ENCODE measurements around the gene FAM237A. TPM values are rescaled to one million over a fixed set of nuclear protein-coding genes. Genes with fewer than 3 reads are reported as not detected.
A peak's percentile ranks its signal among the peaks of the same experiment; 100 is the strongest.

The FAM237A gene
- total and polyA plus RNA-seq, 2 experiments from 2014 or later, result not detected

DNA sequence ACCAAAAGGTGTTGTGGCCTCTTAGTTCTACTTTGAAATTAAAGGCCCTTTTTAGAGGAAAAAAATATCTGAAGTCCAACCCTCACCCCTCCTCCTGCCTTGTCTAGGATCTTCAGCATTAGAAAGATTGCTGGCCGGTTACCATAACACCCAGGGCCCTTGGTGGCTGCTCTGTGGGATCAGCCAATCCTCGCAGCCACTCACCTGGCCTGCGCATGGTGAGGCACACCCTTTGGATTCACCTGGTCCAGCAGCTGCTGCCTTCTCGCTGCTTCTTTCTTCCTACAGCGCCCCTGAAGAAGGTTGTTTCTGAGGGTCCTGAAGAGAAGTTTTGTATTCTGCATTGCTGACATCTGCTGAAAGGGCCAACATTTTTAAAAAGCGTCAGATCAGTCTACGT is 50.7 kb downstream of the FAM237A start:
- Histone ChIP-seq H3K36me3 (ENCODE audit: insufficient read depth) (no peaks in the 10 kb centered on the region), H4K20me1 (replicated peaks; ENCODE audit: insufficient read depth) (no peaks in the 10 kb centered on the region)
- no peaks in the 10 kb centered on the region for H3K9me3 Mint-ChIP-seq

DNA sequence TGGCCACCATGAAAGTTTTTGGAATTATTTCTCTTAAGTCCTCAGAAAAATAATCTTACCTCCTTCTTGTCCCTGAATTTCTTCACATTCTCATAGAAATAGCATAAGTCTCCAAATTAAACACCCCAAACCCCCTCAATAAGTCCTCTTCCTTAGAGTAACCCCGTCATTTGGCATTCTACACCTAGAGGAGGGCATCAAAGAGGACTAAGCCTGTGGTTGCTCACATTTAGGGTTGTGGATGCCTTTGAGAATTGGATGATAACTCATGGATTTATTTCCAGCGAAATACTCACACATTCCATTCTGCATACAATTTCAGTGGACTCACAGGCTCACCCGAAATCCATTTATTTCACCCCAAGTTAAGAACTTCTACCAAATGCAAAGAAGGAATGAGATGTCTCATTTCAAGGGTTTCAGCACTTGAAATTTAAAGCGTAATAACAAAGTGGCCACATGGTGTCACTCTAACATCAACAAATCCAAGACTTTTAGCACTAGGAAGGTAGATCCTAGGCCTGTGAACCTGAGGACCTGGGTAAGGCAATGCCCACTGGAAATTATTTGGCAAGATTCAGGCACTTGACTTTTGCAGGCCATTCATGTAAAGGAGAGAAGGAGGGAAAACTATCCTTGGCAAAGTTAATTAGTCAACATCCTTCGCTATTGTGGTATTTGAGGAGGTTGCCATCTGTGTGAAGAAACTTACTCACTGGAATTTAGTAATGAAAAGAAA is 51.3 kb downstream of the FAM237A start:
- H2AFZ ChIP-seq, result no peak overlapping the region
- no peaks in the 10 kb centered on the region for H3K9me2 ChIP-seq (ENCODE audit: insufficient read depth)
- no peaks in the 10 kb centered on the region for H3K79me2 ChIP-seq (replicated peaks; ENCODE audit: insufficient read depth)
- no peak overlapping the region for H3K27ac ChIP-seq (ENCODE audit: low read depth)
- Mint-ChIP-seq H3K27ac (no peak overlapping the region), H3K27me3 (ENCODE audit: insufficient read depth, low read depth, poor library complexity) (no peaks in the 10 kb centered on the region), H3K4me1 (no peaks in the 10 kb centered on the region), H3K9me3 (no peaks in the 10 kb centered on the region), H3K36me3 (ENCODE audit: low read depth) (no peaks in the 10 kb centered on the region), H3K4me3 (no peak overlapping the region)
- H3K4me3 ChIP-seq, result no peak overlapping the region
- no peaks in the 10 kb centered on the region for H3K27me3 ChIP-seq (ENCODE audit: insufficient read depth)
- H4K20me1 ChIP-seq (replicated peaks; ENCODE audit: insufficient read depth), result no peaks in the 10 kb centered on the region
- H3F3A ChIP-seq (replicated peaks; ENCODE audit: low read depth), result no peaks in the 10 kb centered on the region
- peak; percentile 93 for ATAC-seq
- H3K36me3 ChIP-seq (ENCODE audit: insufficient read depth), result no peaks in the 10 kb centered on the region
- DNase-seq (ENCODE audit: low spot score), result peak; percentile 88
- no peak overlapping the region for H3K4me2 ChIP-seq
- H3K4me1 ChIP-seq (ENCODE audit: insufficient read depth), result no peaks in the 10 kb centered on the region
- TF ChIP-seq EZH2 (IDR thresholded peaks at IDR 0.05; ENCODE audit: low read depth, unreplicated experiment), result no peak
- TF ChIP-seq, protein P1, sequence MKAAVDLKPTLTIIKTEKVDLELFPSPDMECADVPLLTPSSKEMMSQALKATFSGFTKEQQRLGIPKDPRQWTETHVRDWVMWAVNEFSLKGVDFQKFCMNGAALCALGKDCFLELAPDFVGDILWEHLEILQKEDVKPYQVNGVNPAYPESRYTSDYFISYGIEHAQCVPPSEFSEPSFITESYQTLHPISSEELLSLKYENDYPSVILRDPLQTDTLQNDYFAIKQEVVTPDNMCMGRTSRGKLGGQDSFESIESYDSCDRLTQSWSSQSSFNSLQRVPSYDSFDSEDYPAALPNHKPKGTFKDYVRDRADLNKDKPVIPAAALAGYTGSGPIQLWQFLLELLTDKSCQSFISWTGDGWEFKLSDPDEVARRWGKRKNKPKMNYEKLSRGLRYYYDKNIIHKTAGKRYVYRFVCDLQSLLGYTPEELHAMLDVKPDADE (IDR thresholded peaks at IDR 0.05), result no peak
- TF ChIP-seq, protein P2, sequence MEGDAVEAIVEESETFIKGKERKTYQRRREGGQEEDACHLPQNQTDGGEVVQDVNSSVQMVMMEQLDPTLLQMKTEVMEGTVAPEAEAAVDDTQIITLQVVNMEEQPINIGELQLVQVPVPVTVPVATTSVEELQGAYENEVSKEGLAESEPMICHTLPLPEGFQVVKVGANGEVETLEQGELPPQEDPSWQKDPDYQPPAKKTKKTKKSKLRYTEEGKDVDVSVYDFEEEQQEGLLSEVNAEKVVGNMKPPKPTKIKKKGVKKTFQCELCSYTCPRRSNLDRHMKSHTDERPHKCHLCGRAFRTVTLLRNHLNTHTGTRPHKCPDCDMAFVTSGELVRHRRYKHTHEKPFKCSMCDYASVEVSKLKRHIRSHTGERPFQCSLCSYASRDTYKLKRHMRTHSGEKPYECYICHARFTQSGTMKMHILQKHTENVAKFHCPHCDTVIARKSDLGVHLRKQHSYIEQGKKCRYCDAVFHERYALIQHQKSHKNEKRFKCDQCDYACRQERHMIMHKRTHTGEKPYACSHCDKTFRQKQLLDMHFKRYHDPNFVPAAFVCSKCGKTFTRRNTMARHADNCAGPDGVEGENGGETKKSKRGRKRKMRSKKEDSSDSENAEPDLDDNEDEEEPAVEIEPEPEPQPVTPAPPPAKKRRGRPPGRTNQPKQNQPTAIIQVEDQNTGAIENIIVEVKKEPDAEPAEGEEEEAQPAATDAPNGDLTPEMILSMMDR (conservative IDR thresholded peaks at IDR 0.05; ENCODE audit: low read depth in 2 of 2), result peak; percentile 90 to 93

More for the DNA sequence above, 50.7 kb downstream of the FAM237A start:
- TF ChIP-seq STAT1 (IDR thresholded peaks at IDR 0.05; ENCODE audit: unreplicated experiment) (no peak), ZNF331 (CRISPR knock-in tag; IDR thresholded peaks at IDR 0.05; ENCODE audit: low read depth) (no peak), EZH2 (IDR thresholded peaks at IDR 0.05; ENCODE audit: low read depth, unreplicated experiment) (no peak), JUNB (IDR thresholded peaks at IDR 0.05; ENCODE audit: unreplicated experiment) (no peak)
- TF ChIP-seq, protein P2 (conservative IDR thresholded peaks at IDR 0.05; ENCODE audit: low read depth in 2 of 2), result no peak
- Histone ChIP-seq H3K9me2 (ENCODE audit: insufficient read depth) (no peaks in the 10 kb centered on the region), H3K27ac (ENCODE audit: low read depth) (no peak overlapping the region), H3F3A (replicated peaks; ENCODE audit: low read depth) (no peaks in the 10 kb centered on the region), H3K27me3 (ENCODE audit: insufficient read depth) (no peaks in the 10 kb centered on the region), H2AFZ (no peak overlapping the region), H3K4me2 (no peak overlapping the region), H3K4me3 (no peak overlapping the region), H3K79me2 (replicated peaks; ENCODE audit: insufficient read depth) (no peaks in the 10 kb centered on the region), H3K4me1 (ENCODE audit: insufficient read depth) (no peaks in the 10 kb centered on the region)
- Mint-ChIP-seq H3K4me3 (no peak overlapping the region), H3K27ac (no peak overlapping the region), H3K4me1 (no peaks in the 10 kb centered on the region), H3K27me3 (ENCODE audit: insufficient read depth, low read depth, poor library complexity) (no peaks in the 10 kb centered on the region), H3K36me3 (ENCODE audit: low read depth) (no peaks in the 10 kb centered on the region)
- DNase-seq (ENCODE audit: low spot score), result peak; percentile 11
- peak; percentile 70 for ATAC-seq

Data from GM23338 (cell line).